ENCODE data around the gene CST3. TPM values are rescaled to one million over a fixed set of nuclear protein-coding genes. Genes with fewer than 3 reads are reported as not detected.

Gene CST3
- total and polyA plus RNA-seq, 11 donors: 240 to 1,194 (median 611) TPM

GRCh38 chr20:23602241-23602640 is 35.5 kb downstream of the CST3 start:
- no peak for ATAC-seq
- Histone ChIP-seq H3K4me1 (peaks cover 0 to 13% (median 0%) of the 10 kb centered on the region in 12 donors), H3K27ac (no peak overlapping the region), H3K9me3 (no peaks in the 10 kb centered on the region), H3K4me3 (no peak overlapping the region), H3K27me3 (peaks cover 0 to 8% (median 0%) of the 10 kb centered on the region in 9 donors), H3K36me3 (no peaks in the 10 kb centered on the region)
- TF ChIP-seq POLR2A (IDR thresholded peaks at IDR 0.05) (no peak), CTCF (IDR thresholded peaks at IDR 0.05) (no peak)
- intact Hi-C loops (cut with DNase I): loop anchor here in 4 of 10 donors (10.0 kb wide), 4 partner anchors 63 to 257 kb away; partner anchors contain the start of genes GZF1 (in 1 of the 4) and NXT1 (in 1 of the 4)
- 66 to 83% (median 71%) methylated on average over 2 of the region's 2 CpGs for WGBS, 4 donors
- DNase-seq: no peak

GRCh38 chr20:23601715-23602114 is 36.0 kb downstream of the CST3 start:
- no peak for TF ChIP-seq POLR2A (IDR thresholded peaks at IDR 0.05)
- TF ChIP-seq CTCF (IDR thresholded peaks at IDR 0.05): no peak
- no peak for DNase-seq
- no peaks in the 10 kb centered on the region for H3K9me3 ChIP-seq
- H3K4me3 ChIP-seq: no peak overlapping the region
- ATAC-seq: no peak
- peaks cover 0 to 8% (median 0%) of the 10 kb centered on the region in 12 donors for H3K4me1 ChIP-seq
- 64 to 73% (median 68%) methylated on average over 4 of the region's 4 CpGs for WGBS, 4 donors
- H3K27me3 ChIP-seq: peaks cover 0 to 8% (median 0%) of the 10 kb centered on the region in 9 donors
- H3K27ac ChIP-seq: no peak overlapping the region
- intact Hi-C loops (cut with DNase I): loop anchor here in 4 of 10 donors (10.0 kb wide), 4 partner anchors 63 to 257 kb away; partner anchors contain the start of genes GZF1 (in 1 of the 4) and NXT1 (in 1 of the 4)
- no peaks in the 10 kb centered on the region for H3K36me3 ChIP-seq

GRCh38 chr20:23598481-23598880 is 39.3 kb downstream of the CST3 start:
- Histone ChIP-seq H3K4me1 (peaks cover 0 to 4% (median 0%) of the 10 kb centered on the region in 12 donors), H3K27me3 (no peaks in the 10 kb centered on the region), H3K36me3 (no peaks in the 10 kb centered on the region), H3K9me3 (no peaks in the 10 kb centered on the region), H3K27ac (no peak overlapping the region), H3K4me3 (no peak overlapping the region)
- DNase-seq (no peak), ATAC-seq (no peak)
- TF ChIP-seq POLR2A (IDR thresholded peaks at IDR 0.05) (no peak), CTCF (IDR thresholded peaks at IDR 0.05) (no peak)
- intact Hi-C loops (cut with DNase I): loop anchor here in 1 of 10 donors (5.0 kb wide), 1 partner anchor 91 kb away; no protein-coding TSS in a partner anchor

GRCh38 chr20:23596579-23597250 is 41.0 kb downstream of the CST3 start:
- H3K9me3 ChIP-seq: no peaks in the 10 kb centered on the region
- H3K27ac ChIP-seq: no peak overlapping the region

More at GRCh38 chr20:23596579-23597250, 41.0 kb downstream of the CST3 start:
- Histone ChIP-seq H3K27me3 (no peaks in the 10 kb centered on the region), H3K4me3 (no peak overlapping the region), H3K36me3 (no peaks in the 10 kb centered on the region), H3K4me1 (no peaks in the 10 kb centered on the region)
- intact Hi-C loops (cut with DNase I): loop anchor here in 1 of 10 donors (5.0 kb wide), 1 partner anchor 89 kb away; no protein-coding TSS in a partner anchor
- TF ChIP-seq POLR2A (IDR thresholded peaks at IDR 0.05) (no peak), CTCF (IDR thresholded peaks at IDR 0.05) (no peak)
- ATAC-seq: no peak
- WGBS, 4 donors: 43 to 58% (median 49%) methylated on average over 2 of the region's 2 CpGs
- no peak for DNase-seq

All from heart left ventricle (tissue), 16 donors.